GM20000 (cell line): ENCODE data around the gene SF3B6.
"Not testable (repeated sequence)": the region's sequence is repeated elsewhere in the genome, so short reads cannot be mapped to it uniquely, and the experiment has no call there.

Experiments
- DNase-seq: peaks from one replicate; pipeline ENCODE4 v3.0.0; 2012; ENCODE audit warnings: low spot score
- CTCF ChIP-seq: IDR thresholded peaks from 2 replicates; pipeline ENCODE4 v1.5.1; 2012; ENCODE audit warnings: mild to moderate bottlenecking, control low read depth; ENCODE audit errors: extremely low read depth, missing control alignments

Gene SF3B6

DNA sequence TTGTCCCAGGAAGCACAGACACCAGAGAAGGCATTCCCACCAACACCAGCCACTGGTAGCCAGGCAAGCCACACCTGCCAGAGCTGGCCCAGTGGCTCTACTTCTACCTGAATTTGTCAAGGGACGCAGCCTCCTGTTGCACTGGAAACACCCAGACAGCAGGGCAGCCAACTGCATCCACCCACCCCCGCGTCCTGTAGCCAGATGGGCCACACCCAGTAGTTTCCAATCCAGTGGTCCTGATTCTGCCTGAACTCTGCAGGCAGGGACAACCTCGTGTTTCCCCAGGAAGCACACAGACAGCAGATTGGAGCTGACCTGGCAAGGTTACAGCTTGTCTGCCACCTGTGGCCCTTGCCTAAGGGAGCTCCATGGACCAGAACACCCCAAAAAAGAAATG lies 28.8 kb upstream of the SF3B6 start:
- DNase-seq, result no peak
- no peak for TF ChIP-seq CTCF

DNA sequence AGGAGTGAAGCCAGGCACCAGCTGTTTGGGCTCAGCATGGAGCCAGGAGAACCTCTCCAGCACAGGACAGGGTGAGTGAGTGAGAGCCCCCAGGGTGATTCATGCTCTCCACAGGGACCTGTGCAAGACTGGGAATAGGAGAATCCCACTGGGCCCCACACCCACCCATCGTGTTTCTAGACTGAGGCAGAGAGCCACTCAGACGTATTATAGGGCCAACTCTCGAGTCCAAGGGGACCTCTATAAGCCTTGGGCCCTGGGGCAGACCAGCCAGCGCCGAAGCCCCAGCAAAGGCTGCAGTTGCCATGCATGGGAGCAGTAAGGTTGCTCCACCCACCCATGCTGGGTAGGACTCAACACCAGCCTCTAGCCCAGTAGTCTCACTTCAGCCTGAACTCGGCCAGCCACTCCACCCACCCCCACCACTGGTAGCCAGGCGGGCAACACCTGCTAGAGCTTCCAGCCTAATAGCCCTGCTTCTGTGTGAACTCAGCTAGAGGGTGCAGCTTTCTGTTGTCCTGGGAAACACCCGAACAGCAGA lies 28.1 kb upstream of the SF3B6 start:
- no peak for DNase-seq
- no peak for TF ChIP-seq CTCF

GRCh38 chr2:24102677-24103076 lies 26.6 kb upstream of the SF3B6 start:
- no peak for TF ChIP-seq CTCF
- no peak for DNase-seq

DNA sequence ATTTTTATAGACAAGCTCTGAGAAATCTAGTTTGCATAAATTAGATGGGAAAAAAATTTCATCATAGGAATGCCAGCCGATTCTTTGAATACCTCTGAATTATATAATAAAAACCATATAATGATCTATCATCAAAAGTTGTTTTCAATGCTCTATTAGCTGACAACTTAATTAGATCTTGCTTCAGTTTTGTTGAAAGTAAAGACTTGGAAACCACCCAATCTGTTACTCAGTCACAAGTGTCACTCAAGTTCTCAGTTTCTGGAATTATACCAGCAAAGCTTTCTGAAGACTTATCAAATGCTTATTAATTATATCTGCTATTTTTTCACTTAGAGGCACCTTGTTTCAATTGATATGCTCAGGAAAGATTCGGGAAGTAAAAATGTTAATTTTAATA lies 25.9 kb upstream of the SF3B6 start:
- no peak for DNase-seq
- no peak for TF ChIP-seq CTCF

- DNase-seq, result not testable (repeated sequence)
Observed at GRCh38 chr2:24100732-24101131, 24.6 kb upstream of the SF3B6 start.

DNA sequence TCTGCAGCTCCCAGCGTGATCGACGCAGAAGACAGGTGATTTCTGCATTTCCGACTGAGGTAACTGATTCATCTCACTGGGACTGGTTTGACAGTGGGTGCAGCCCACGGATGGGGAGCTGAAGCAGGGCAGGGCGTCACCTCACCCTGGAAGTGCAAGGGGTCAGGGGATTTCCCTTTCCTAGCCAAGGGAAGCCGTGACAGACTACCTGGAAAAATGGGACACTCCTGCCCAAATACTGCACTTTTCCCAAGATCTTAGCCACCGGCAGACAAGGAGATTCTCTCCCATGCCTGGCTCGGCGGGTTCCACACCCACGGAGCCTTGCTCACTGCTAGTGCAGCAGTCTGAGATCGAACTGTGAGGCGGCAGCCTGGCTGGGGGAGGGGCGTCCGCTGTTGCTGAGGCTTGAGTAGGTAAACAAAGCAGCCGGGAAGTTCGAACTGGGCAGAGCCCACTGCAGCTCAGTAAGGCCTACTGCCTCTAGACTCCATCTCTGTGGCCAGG lies 19.1 kb upstream of the SF3B6 start:
- DNase-seq, result not testable (repeated sequence)

GRCh38 chr2:24093270-24093669 lies 17.1 kb upstream of the SF3B6 start:
- not testable (repeated sequence) for DNase-seq

DNA sequence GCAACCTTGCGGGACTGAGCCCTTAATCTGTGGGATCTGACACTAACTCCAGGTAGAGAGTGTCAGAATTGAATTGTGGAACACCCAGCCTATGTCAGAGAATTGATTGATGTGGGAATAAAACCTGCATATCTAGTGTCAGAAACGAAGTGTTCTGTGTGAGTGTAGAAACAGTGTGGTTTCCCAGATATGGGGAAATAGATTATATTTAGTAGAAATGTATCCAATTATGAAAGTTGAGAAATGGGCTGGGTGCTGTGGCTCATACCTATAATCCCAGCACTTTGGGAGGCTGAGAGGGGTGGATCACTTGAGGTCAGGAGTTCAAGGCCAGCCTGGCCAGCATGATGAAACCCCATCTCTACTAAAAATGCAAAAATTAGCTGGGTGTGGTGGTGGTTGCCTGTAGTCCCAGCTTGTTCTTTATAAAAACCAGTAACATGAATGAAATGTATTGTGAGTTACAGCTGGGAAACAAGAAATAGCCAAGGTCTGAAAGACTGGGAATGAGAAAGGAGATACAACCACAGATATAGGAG lies 12.8 kb upstream of the SF3B6 start:
- DNase-seq, result no peak
- no peak for TF ChIP-seq CTCF

DNA sequence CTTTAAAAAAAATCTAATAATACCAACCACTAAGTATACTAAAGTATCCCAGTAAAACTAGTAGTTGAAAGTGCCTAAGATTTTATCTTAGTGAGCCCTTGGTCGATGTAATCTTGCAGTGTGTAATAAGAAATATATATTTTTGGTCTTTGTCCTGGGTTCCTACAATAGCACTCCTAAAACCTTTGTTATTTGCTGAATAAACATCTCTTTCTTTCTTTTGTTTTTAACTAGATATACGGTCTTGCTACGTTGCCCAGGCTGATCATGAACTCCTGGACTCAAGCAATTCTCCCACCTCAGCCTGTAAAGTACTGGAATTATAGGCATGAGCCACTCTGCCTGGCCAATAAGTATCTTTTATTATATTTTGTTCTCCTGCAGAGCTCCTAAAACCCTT lies 10.9 kb upstream of the SF3B6 start:
- no peak for TF ChIP-seq CTCF
- DNase-seq, result no peak
